Neural cell (in vitro differentiated cells): ENCODE measurements around the gene IL31. TPM values are rescaled to one million over a fixed set of nuclear protein-coding genes. Genes with fewer than 3 reads are reported as not detected.

Source experiments
- H2AFZ ChIP-seq: fragments of 200-600, 300-800 bp; sonication (generic), shearing (Covaris generic); 2 replicates; pipeline ENCODE4 v1.6.0; 2014; ENCODE audit warnings: low read depth, mild to moderate bottlenecking, antibody characterized with exemption, low read length, moderate library complexity
- H3F3A ChIP-seq: fragments of 200-600 bp; shearing (Covaris generic); 2 replicates; pipeline ENCODE4 v1.6.1; 2016; ENCODE audit warnings: mild to moderate bottlenecking, moderate library complexity, mixed read lengths, antibody characterized with exemption, low read length; ENCODE audit not compliant: insufficient read depth, poor library complexity, severe bottlenecking
- H3K27ac ChIP-seq: fragments of 200-600, 300-800 bp; sonication (generic), shearing (Covaris generic); 2 replicates; pipeline ENCODE4 v1.5.1; 2014; ENCODE audit warnings: mild to moderate bottlenecking, low read length, moderate library complexity
- H3K27me3 ChIP-seq: fragments of 300-800, 200-600 bp; sonication (generic), shearing (Covaris generic); 2 replicates; pipeline ENCODE4 v1.6.0; 2014; ENCODE audit warnings: mild to moderate bottlenecking, low read depth, low read length, moderate library complexity; ENCODE audit not compliant: insufficient read depth
- H3K36me3 ChIP-seq: fragments of 300-800, 200-600 bp; sonication (generic), shearing (Covaris generic); 2 replicates; pipeline ENCODE4 v1.5.1; 2014; ENCODE audit warnings: mild to moderate bottlenecking, antibody characterized with exemption, low read length, moderate library complexity; ENCODE audit not compliant: insufficient read depth
- H3K4me2 ChIP-seq: fragments of 300-800, 200-600 bp; sonication (generic), shearing (Covaris generic); 2 replicates; pipeline ENCODE4 v1.6.0; 2014; ENCODE audit warnings: mild to moderate bottlenecking, low read length
- H3K4me3 ChIP-seq: fragments of 300-800, 200-600 bp; sonication (generic), shearing (Covaris generic); 2 replicates; pipeline ENCODE4 v1.5.1; 2014; ENCODE audit warnings: mild to moderate bottlenecking, low read length, moderate library complexity
- H3K79me2 ChIP-seq: fragments of 200-600 bp; shearing (Covaris generic); replicated peaks from 2 replicates; pipeline ENCODE4 v1.6.0; 2014; ENCODE audit warnings: mild to moderate bottlenecking, low read length, moderate library complexity; ENCODE audit not compliant: insufficient read depth
- H3K9ac ChIP-seq: fragments of 300-800, 200-600 bp; sonication (generic), shearing (Covaris generic); 2 replicates; pipeline ENCODE4 v1.6.1; 2016; ENCODE audit warnings: mild to moderate bottlenecking, low read length, mixed read lengths
- H3K9me2 ChIP-seq: fragments of 200-600 bp; shearing (Covaris generic); 2 replicates; pipeline ENCODE4 v1.6.1; 2016; ENCODE audit warnings: mild to moderate bottlenecking, low read length, mixed read lengths; ENCODE audit not compliant: insufficient read depth
- H3K9me3 ChIP-seq: fragments of 200-600, 300-800 bp; sonication (generic), shearing (Covaris generic); 2 replicates; pipeline ENCODE4 v1.6.1; 2016; ENCODE audit warnings: mild to moderate bottlenecking, mixed run types, low read length, moderate library complexity, mixed read lengths
- H4K20me1 ChIP-seq: fragments of 200-600 bp; shearing (Covaris generic); 2 replicates; pipeline ENCODE4 v1.6.1; 2016; ENCODE audit warnings: mild to moderate bottlenecking, mixed run types; ENCODE audit not compliant: insufficient read depth
- EP300 ChIP-seq: fragments of 450-650 bp; conservative IDR thresholded peaks from 2 replicates; pipeline ENCODE4 v1.6.1; 2014; ENCODE audit warnings: antibody characterized with exemption, mild to moderate bottlenecking, moderate library complexity; ENCODE audit not compliant: poor library complexity, severe bottlenecking
- EZH2 ChIP-seq: fragments of 200-600, 300-800 bp; shearing (Covaris generic), sonication (generic); IDR thresholded peaks from 2 replicates; pipeline ENCODE4 v1.6.1; 2014; ENCODE audit warnings: antibody characterized with exemption, low read length, borderline replicate concordance, mild to moderate bottlenecking; ENCODE audit not compliant: insufficient read depth, poor library complexity, severe bottlenecking
- MXI1 ChIP-seq: fragments of 450-650 bp; conservative IDR thresholded peaks from 2 replicates; pipeline ENCODE4 v1.6.1; 2014; ENCODE audit warnings: antibody characterized with exemption, mild to moderate bottlenecking; ENCODE audit not compliant: poor library complexity, severe bottlenecking
- POLR2AphosphoS5 ChIP-seq: IDR thresholded peaks from 2 replicates; pipeline ENCODE4 v1.6.1; 2012
- RAD21 ChIP-seq: fragments of 450-650 bp; conservative IDR thresholded peaks from 2 replicates; pipeline ENCODE4 v1.6.1; 2014; ENCODE audit warnings: antibody characterized with exemption, mild to moderate bottlenecking, moderate library complexity
- SMC3 ChIP-seq: fragments of 450-650 bp; conservative IDR thresholded peaks from 2 replicates; pipeline ENCODE4 v1.6.1; 2014; ENCODE audit warnings: antibody characterized with exemption, mild to moderate bottlenecking, moderate library complexity; ENCODE audit not compliant: poor library complexity
- TAF1 ChIP-seq: IDR thresholded peaks from 2 replicates; pipeline ENCODE4 v1.6.1; 2012; ENCODE audit warnings: low read depth
- polyA plus RNA-seq: library from polyadenylated mRNA; depleted of rRNA; stranded (reverse); fragments of >200 nt; gene quantifications from 2 replicates; pipeline ENCODE4 v1.2.3, GENCODE V29; 2014
- TF ChIP-seq, protein P1 (sequence below): fragments of 450-650 bp; IDR thresholded peaks from 2 replicates; pipeline ENCODE4 v1.5.1; 2014; ENCODE audit warnings: antibody characterized with exemption, mild to moderate bottlenecking, moderate library complexity; ENCODE audit not compliant: poor library complexity, severe bottlenecking
- TF ChIP-seq, protein P2 (sequence below): IDR thresholded peaks from 2 replicates; pipeline ENCODE4 v1.6.1; 2012; ENCODE audit warnings: borderline replicate concordance

The IL31 gene
- polyA plus RNA-seq, 1 donor from 2014 or later: not detected

DNA sequence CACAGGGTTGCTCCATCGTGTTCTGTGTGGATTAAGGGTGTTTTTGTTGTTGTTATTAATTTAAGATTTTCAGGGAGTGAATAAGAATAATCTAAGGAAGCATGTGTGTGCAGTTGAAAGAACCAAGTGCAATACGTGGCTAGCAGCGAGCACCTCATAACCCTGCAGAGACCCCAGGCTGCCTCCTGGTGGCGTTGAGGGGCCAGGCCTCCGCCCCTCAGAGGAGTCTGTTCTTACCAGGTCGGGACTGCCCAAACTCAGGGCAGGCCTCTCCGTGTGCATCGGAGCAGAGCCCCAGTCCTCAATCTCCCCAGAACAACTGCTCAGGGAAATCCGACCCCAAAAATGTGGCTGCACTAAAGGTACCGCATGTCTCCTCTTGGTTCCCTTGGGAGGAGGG, 36.8 kb downstream of the IL31 start:
- Histone ChIP-seq H3K36me3 (no peaks in the 10 kb centered on the region), H3K9ac (no peak overlapping the region), H3K9me3 (no peaks in the 10 kb centered on the region), H4K20me1 (no peaks in the 10 kb centered on the region), H3K27me3 (no peaks in the 10 kb centered on the region), H3K27ac (no peak overlapping the region), H3F3A (no peaks in the 10 kb centered on the region), H2AFZ (no peak overlapping the region), H3K79me2 (no peaks in the 10 kb centered on the region), H3K4me2 (no peak overlapping the region), H3K4me3 (no peak overlapping the region), H3K9me2 (no peaks in the 10 kb centered on the region)
- TF ChIP-seq, protein P1, sequence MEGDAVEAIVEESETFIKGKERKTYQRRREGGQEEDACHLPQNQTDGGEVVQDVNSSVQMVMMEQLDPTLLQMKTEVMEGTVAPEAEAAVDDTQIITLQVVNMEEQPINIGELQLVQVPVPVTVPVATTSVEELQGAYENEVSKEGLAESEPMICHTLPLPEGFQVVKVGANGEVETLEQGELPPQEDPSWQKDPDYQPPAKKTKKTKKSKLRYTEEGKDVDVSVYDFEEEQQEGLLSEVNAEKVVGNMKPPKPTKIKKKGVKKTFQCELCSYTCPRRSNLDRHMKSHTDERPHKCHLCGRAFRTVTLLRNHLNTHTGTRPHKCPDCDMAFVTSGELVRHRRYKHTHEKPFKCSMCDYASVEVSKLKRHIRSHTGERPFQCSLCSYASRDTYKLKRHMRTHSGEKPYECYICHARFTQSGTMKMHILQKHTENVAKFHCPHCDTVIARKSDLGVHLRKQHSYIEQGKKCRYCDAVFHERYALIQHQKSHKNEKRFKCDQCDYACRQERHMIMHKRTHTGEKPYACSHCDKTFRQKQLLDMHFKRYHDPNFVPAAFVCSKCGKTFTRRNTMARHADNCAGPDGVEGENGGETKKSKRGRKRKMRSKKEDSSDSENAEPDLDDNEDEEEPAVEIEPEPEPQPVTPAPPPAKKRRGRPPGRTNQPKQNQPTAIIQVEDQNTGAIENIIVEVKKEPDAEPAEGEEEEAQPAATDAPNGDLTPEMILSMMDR: no peak
- TF ChIP-seq SMC3 (no peak), MXI1 (no peak), TAF1 (no peak), RAD21 (no peak), EP300 (no peak)
- TF ChIP-seq, protein P2, sequence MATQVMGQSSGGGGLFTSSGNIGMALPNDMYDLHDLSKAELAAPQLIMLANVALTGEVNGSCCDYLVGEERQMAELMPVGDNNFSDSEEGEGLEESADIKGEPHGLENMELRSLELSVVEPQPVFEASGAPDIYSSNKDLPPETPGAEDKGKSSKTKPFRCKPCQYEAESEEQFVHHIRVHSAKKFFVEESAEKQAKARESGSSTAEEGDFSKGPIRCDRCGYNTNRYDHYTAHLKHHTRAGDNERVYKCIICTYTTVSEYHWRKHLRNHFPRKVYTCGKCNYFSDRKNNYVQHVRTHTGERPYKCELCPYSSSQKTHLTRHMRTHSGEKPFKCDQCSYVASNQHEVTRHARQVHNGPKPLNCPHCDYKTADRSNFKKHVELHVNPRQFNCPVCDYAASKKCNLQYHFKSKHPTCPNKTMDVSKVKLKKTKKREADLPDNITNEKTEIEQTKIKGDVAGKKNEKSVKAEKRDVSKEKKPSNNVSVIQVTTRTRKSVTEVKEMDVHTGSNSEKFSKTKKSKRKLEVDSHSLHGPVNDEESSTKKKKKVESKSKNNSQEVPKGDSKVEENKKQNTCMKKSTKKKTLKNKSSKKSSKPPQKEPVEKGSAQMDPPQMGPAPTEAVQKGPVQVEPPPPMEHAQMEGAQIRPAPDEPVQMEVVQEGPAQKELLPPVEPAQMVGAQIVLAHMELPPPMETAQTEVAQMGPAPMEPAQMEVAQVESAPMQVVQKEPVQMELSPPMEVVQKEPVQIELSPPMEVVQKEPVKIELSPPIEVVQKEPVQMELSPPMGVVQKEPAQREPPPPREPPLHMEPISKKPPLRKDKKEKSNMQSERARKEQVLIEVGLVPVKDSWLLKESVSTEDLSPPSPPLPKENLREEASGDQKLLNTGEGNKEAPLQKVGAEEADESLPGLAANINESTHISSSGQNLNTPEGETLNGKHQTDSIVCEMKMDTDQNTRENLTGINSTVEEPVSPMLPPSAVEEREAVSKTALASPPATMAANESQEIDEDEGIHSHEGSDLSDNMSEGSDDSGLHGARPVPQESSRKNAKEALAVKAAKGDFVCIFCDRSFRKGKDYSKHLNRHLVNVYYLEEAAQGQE: no peak

DNA sequence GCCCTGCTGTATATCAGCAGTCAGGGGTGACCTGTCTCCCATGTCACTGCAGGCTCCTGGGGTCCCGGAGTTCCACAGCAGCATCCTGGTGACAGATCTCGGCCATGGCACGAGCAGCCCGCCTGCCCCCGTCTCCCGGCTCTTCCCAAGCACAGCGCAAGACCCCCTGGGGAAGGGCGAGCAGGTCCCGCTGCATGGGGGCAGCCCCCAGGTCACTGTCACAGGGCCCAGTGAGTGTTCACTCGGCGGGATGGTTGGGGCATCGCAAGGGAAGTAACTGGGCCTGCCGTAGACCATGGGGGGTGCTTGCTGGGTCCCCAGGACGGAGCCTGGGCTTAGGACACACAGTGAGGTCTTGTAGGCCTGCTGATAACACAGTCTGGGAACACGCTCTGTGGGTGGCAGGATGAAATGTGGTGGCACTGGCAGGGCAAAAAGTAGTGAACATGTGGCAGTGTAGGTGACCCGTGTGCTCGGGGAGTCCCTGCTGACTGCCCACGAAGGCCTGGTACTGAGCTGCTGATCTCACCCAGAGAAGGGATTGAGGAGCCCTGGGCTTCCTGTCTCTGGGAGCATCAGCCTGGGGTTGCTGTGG, 38.5 kb downstream of the IL31 start:
- H3F3A ChIP-seq: no peaks in the 10 kb centered on the region
- H3K4me2 ChIP-seq: no peak overlapping the region
- H3K27me3 ChIP-seq: no peaks in the 10 kb centered on the region
- H3K9ac ChIP-seq: no peak overlapping the region
- no peaks in the 10 kb centered on the region for H3K79me2 ChIP-seq
- no peaks in the 10 kb centered on the region for H3K9me2 ChIP-seq
- H3K27ac ChIP-seq: no peak overlapping the region
- TF ChIP-seq, protein P1: no peak
- TF ChIP-seq EZH2 (no peak), POLR2AphosphoS5 (no peak), MXI1 (no peak), TAF1 (no peak), SMC3 (no peak), EP300 (no peak), RAD21 (no peak)
- TF ChIP-seq, protein P2: no peak
- no peak overlapping the region for H3K4me3 ChIP-seq
- H4K20me1 ChIP-seq: no peaks in the 10 kb centered on the region
- H3K9me3 ChIP-seq: no peaks in the 10 kb centered on the region
- H2AFZ ChIP-seq: no peak overlapping the region
- no peaks in the 10 kb centered on the region for H3K36me3 ChIP-seq
